K562 (cell line): ENCODE data around the gene IL26. TPM values are rescaled to one million over a fixed set of nuclear protein-coding genes. Genes with fewer than 3 reads are reported as not detected.
A peak's percentile ranks its signal among the peaks of the same experiment; 100 is the strongest.

Source experiments
- ARID3A ChIP-seq: IDR thresholded peaks from 2 replicates; pipeline ENCODE4 v1.6.1; 2012; ENCODE audit warnings: low read depth, low read length, improper control_type of control experiment, borderline replicate concordance
- ATF7 ChIP-seq: fragments of 450-650 bp; IDR thresholded peaks from 2 replicates; pipeline ENCODE4 v1.7.1; 2014; ENCODE audit warnings: mild to moderate bottlenecking, moderate library complexity
- CTBP1 ChIP-seq: fragments of 450-650 bp; IDR thresholded peaks from 2 replicates; pipeline ENCODE4 v1.6.1; 2016; ENCODE audit warnings: borderline replicate concordance
- CTCFL ChIP-seq: IDR thresholded peaks from 2 replicates; pipeline ENCODE4 v1.6.1; 2011; ENCODE audit warnings: borderline replicate concordance, low read depth, mild to moderate bottlenecking, moderate library complexity, low read length; ENCODE audit not compliant: insufficient read depth, poor library complexity, severe bottlenecking
- HCFC1 ChIP-seq: IDR thresholded peaks from 2 replicates; pipeline ENCODE4 v1.6.1; 2012; ENCODE audit warnings: low read depth, low read length, improper control_type of control experiment
- MIER1 ChIP-seq: fragments of 450-650 bp; IDR thresholded peaks from 2 replicates; pipeline ENCODE4 v1.6.1; 2016; ENCODE audit warnings: antibody characterized with exemption, mild to moderate bottlenecking, low read depth
- SP1 ChIP-seq: sonication (generic); formaldehyde crosslinking; IDR thresholded peaks from 2 replicates; pipeline ENCODE4 v1.8.1; 2022; ENCODE audit warnings: mild to moderate bottlenecking, missing genetic modification reagents
- STAG1 ChIP-seq: sonication (generic); formaldehyde crosslinking; IDR thresholded peaks from 2 replicates; pipeline ENCODE4 v1.5.0; 2020; ENCODE audit warnings: missing genetic modification reagents, borderline replicate concordance
- UBTF ChIP-seq, 2 experiments: IDR thresholded peaks; 2 replicates each; pipeline ENCODE4 v1.6.1; 2012; ENCODE audit warnings: improper control_type of control experiment in 2 of 2, low read depth in 2 of 2, low read length in 2 of 2, borderline replicate concordance in 1 of 2
- polyA plus RNA-seq, 8 experiments: library from polyadenylated mRNA; depleted of rRNA in 4 of 8; stranded (reverse) in 5 of 8; unstranded in 3 of 8; fragments of >200 nt; fragmentation: Nextera tagmentation in 2 of 8; fragmentation: Illumina TruSeq in 1 of 8; extraction: Ambion mirVana in 2 of 8; extraction: Trizol in 1 of 8; gene quantifications; 2 replicates each; pipeline versions ENCODE4 v1.2.1 to v1.2.3, GENCODE V29; 2011 to 2014; ENCODE audit warnings: inconsistent platforms in 1 of 8, missing spikeins in 1 of 8
- total RNA-seq, 7 experiments: library from RNA; depleted of rRNA in 6 of 7; stranded (reverse); fragments of >200 nt in 6 of 7; fragmentation: Illumina TruSeq in 2 of 7; extraction: Trizol in 2 of 7; gene quantifications; 2 replicates each; pipeline versions ENCODE4 v1.2.1 to v1.2.3, GENCODE V29; 2011 to 2021; ENCODE audit warnings: low replicate concordance in 1 of 7
- TF ChIP-seq, protein P1 (sequence below), 2 experiments: IDR thresholded peaks in 1 of 2; conservative IDR thresholded peaks in 1 of 2; 2 replicates each; pipeline ENCODE4 v1.6.1; 2016; ENCODE audit warnings: low read depth in 2 of 2, mild to moderate bottlenecking in 1 of 2, missing compliant biosample characterization in 1 of 2, missing genetic modification characterization in 1 of 2, moderate library complexity in 1 of 2

The IL26 gene
- total and polyA plus RNA-seq, 9 of the 15 experiments (the other 6 are each of a cell fraction or from before 2014, with no cell fraction given) = not detected

- TF ChIP-seq UBTF (IDR thresholded peaks at IDR 0.05; ENCODE audit: borderline replicate concordance in 1 of 2, low read depth in 2 of 2, low read length in 2 of 2) (no peak), CTBP1 (peak; percentile 91; the same call in 1 of the 2 replicates), STAG1 (CRISPR knock-in tag) (peak; percentile 93), HCFC1 (peak; percentile 35), MIER1 (no peak), SP1 (CRISPR knock-in tag) (peak; percentile 42; the same call in 1 of the 2 replicates), ATF7 (peak; percentile 34; the same call in 1 of the 2 replicates), CTCFL (peak; percentile 3), ARID3A (peak; percentile 76; the same call in 1 of the 2 replicates)
- TF ChIP-seq, protein P1, sequence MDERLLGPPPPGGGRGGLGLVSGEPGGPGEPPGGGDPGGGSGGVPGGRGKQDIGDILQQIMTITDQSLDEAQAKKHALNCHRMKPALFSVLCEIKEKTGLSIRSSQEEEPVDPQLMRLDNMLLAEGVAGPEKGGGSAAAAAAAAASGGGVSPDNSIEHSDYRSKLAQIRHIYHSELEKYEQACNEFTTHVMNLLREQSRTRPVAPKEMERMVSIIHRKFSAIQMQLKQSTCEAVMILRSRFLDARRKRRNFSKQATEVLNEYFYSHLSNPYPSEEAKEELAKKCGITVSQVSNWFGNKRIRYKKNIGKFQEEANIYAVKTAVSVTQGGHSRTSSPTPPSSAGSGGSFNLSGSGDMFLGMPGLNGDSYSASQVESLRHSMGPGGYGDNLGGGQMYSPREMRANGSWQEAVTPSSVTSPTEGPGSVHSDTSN (CRISPR knock-in tag; IDR thresholded peaks at IDR 0.05; ENCODE audit: low read depth) = no peak
- TF ChIP-seq, protein P1 (tag; conservative IDR thresholded peaks at IDR 0.05; ENCODE audit: low read depth) = peak; percentile 82
Observed at GRCh38 chr12:68223067-68223747, 2.4 kb downstream of the IL26 start (continued).
